A549 (cell line): ENCODE data around the gene HTR2A.
A peak's percentile ranks its signal among the peaks of the same experiment; 100 is the strongest.

Source experiments
- EHF ChIP-seq: fragments of 250-450 bp; sonication (Bioruptor Pico); IDR thresholded peaks from 2 replicates; pipeline ENCODE4 v1.5.0; 2020; ENCODE audit warnings: mild to moderate bottlenecking
- EP300 ChIP-seq, 2 experiments: fragments of >200 bp; sonication (Bioruptor Twin); formaldehyde crosslinking; IDR thresholded peaks; 2 replicates in 1 of 2; 3 replicates in 1 of 2; pipeline ENCODE4 v1.6.1; 2016 to 2017
- KDM1A ChIP-seq: fragments of 200-600 bp; sonication (generic); IDR thresholded peaks from 2 replicates; pipeline ENCODE4 v1.6.1; 2016; ENCODE audit warnings: low read depth, mild to moderate bottlenecking
- KDM5A ChIP-seq: fragments of 200-600 bp; sonication (generic); IDR thresholded peaks from 2 replicates; pipeline ENCODE4 v1.6.1; 2016; ENCODE audit warnings: antibody characterized with exemption, mild to moderate bottlenecking
- MAZ ChIP-seq: fragments of 150-350 bp; IDR thresholded peaks from 2 replicates; pipeline ENCODE4 v1.6.1; 2014; ENCODE audit warnings: antibody characterized with exemption, low read depth, low read length, borderline replicate concordance
- POLR2A ChIP-seq: IDR thresholded peaks from 2 replicates; pipeline ENCODE4 v1.6.1; 2012; ENCODE audit warnings: mild to moderate bottlenecking, low read length
- RAD21 ChIP-seq, 2 experiments: fragments of >200 bp in 1 of 2; sonication (Bioruptor Twin) in 1 of 2; formaldehyde crosslinking in 1 of 2; IDR thresholded peaks in 1 of 2; conservative IDR thresholded peaks in 1 of 2; 2 replicates in 1 of 2; 3 replicates in 1 of 2; pipeline ENCODE4 v1.6.1; 2012 to 2018; ENCODE audit warnings: inconsistent platforms in 1 of 2
- TP53 ChIP-seq: fragments of 250-450 bp; sonication (Bioruptor Pico); IDR thresholded peaks from 2 replicates; pipeline ENCODE4 v1.5.0; 2021; ENCODE audit warnings: mild to moderate bottlenecking, moderate library complexity
- ZNF302 ChIP-seq: fragments of 250-450 bp; sonication (Bioruptor Pico); IDR thresholded peaks from 2 replicates; pipeline ENCODE4 v1.9.0; 2021; ENCODE audit warnings: inconsistent platforms, mild to moderate bottlenecking, moderate library complexity
- TF ChIP-seq, protein P1 (sequence below): fragments of >200 bp; sonication (Bioruptor Twin); formaldehyde crosslinking; IDR thresholded peaks from 3 replicates; pipeline ENCODE4 v1.5.1; 2016
- TF ChIP-seq, protein P2 (sequence below): fragments of 200-600 bp; sonication (generic); IDR thresholded peaks from 2 replicates; pipeline ENCODE4 v1.6.1; 2016; ENCODE audit warnings: antibody characterized with exemption, mild to moderate bottlenecking, moderate library complexity

DNA sequence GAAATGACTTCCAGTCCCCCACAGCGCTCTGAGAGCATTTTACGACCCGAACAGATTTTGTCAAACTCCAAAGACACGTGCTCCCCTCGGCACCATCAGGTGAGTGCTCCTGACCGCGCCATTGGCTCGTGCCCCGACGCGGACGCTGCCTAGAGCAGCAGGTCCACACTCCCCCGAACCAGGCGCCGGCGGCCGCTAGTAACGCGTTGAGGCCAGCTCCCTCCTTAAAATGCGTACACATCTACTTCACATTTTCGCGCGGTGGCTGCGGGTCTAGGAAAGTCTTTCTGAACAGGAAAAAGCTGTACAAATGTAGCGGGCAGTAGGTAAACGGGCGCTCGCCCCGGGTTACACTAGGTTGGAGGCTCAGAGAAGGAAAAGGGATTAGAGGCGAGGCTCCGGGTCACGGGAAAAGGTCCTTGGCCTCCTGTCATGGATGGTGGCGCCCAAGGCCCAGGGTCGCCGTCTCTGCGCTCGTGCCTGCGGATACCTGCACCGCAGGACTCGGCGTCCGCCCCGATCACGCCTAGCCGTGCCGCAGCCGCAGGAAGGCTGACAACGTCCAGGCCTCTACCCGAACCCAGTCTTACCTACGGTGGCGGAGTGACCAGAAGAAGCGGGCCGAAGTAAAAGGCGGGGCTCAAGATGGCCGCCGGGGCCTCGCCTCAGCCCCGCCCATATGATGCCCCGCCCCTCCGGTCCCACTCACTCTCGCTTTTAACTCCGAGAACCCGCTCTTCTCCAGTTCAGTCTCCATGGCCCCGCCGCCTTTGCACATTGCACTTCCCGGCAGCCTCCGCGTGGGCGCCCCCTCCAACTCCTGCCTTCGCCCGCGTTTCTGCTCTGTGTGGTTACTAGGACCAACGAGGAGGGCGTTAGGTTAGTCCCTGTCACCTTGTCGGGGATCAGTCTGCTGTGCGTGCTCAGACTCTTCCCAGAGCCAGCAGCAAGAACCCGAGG, 100.1 kb downstream of the HTR2A start, which contains the start of gene ESD:
- TF ChIP-seq, protein P1, sequence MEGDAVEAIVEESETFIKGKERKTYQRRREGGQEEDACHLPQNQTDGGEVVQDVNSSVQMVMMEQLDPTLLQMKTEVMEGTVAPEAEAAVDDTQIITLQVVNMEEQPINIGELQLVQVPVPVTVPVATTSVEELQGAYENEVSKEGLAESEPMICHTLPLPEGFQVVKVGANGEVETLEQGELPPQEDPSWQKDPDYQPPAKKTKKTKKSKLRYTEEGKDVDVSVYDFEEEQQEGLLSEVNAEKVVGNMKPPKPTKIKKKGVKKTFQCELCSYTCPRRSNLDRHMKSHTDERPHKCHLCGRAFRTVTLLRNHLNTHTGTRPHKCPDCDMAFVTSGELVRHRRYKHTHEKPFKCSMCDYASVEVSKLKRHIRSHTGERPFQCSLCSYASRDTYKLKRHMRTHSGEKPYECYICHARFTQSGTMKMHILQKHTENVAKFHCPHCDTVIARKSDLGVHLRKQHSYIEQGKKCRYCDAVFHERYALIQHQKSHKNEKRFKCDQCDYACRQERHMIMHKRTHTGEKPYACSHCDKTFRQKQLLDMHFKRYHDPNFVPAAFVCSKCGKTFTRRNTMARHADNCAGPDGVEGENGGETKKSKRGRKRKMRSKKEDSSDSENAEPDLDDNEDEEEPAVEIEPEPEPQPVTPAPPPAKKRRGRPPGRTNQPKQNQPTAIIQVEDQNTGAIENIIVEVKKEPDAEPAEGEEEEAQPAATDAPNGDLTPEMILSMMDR: no peak
- TF ChIP-seq KDM5A (no peak), EP300 (IDR thresholded peaks at IDR 0.05) (no peak), MAZ (no peak), ZNF302 (CRISPR knock-in tag) (peak; percentile 46; the same call in 1 of the 2 replicates), TP53 (peak; percentile 74; the same call in 1 of the 2 replicates), POLR2A (peak; percentile 48; the same call in 1 of the 2 replicates), RAD21 (conservative IDR thresholded peaks at IDR 0.05 in 1 of 2, IDR thresholded peaks at IDR 0.05 in 1 of 2) (no peak), KDM1A (no peak), EHF (CRISPR knock-in tag) (no peak)
- TF ChIP-seq, protein P2, sequence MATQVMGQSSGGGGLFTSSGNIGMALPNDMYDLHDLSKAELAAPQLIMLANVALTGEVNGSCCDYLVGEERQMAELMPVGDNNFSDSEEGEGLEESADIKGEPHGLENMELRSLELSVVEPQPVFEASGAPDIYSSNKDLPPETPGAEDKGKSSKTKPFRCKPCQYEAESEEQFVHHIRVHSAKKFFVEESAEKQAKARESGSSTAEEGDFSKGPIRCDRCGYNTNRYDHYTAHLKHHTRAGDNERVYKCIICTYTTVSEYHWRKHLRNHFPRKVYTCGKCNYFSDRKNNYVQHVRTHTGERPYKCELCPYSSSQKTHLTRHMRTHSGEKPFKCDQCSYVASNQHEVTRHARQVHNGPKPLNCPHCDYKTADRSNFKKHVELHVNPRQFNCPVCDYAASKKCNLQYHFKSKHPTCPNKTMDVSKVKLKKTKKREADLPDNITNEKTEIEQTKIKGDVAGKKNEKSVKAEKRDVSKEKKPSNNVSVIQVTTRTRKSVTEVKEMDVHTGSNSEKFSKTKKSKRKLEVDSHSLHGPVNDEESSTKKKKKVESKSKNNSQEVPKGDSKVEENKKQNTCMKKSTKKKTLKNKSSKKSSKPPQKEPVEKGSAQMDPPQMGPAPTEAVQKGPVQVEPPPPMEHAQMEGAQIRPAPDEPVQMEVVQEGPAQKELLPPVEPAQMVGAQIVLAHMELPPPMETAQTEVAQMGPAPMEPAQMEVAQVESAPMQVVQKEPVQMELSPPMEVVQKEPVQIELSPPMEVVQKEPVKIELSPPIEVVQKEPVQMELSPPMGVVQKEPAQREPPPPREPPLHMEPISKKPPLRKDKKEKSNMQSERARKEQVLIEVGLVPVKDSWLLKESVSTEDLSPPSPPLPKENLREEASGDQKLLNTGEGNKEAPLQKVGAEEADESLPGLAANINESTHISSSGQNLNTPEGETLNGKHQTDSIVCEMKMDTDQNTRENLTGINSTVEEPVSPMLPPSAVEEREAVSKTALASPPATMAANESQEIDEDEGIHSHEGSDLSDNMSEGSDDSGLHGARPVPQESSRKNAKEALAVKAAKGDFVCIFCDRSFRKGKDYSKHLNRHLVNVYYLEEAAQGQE: peak; percentile 49
